ENCODE measurements around the gene FOXJ2. TPM values are rescaled to one million over a fixed set of nuclear protein-coding genes. Genes with fewer than 3 reads are reported as not detected.

The FOXJ2 gene
- total and polyA plus RNA-seq, 2 donors (not counting 1 experiment from before 2014, with no cell fraction given), result 8.3 TPM

DNA sequence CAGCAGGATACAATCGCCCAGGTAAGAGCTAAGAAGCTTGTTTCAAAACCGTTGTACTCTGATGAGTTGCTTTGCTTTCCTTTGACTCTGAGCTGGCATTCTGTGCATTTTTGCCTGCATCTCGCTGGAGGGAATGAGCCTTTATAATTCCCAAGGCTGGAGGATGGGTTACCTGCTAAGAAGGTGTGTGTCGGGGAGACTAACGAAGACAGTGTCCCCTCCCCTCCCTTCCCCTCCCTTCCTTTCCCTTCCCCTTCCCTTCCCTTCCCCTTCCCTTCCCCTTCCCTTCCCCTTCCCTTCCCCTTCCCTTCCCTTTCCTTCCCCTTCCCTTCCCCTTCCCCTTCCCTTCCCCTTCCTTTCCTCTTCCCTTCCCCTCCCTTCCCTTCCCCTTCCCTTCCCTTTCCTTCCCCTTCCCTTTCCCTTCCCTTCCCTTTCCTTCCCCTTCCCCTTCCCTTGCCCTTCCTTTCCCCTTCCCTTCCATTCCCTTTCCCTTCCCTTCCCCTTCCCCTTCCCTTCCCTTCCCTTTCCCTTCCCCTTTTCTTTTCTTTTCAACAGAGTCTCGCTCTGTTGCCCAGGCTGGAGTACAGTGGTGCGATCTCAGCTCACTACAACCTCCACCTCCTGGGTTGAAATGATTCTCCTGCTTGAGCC lies 18.2 kb downstream of the FOXJ2 start:
- H3K27ac ChIP-seq (ENCODE audit: insufficient read depth, low read length), result no peak overlapping the region
- no peaks in the 10 kb centered on the region for H4K20me1 ChIP-seq (ENCODE audit: control insufficient read depth, extremely low read depth, insufficient read depth, low read length)
- H3K79me2 ChIP-seq (ENCODE audit: control insufficient read depth, insufficient read depth, low read length), result no peaks in the 10 kb centered on the region
- peaks cover 8% of the 10 kb centered on the region for H3K36me3 ChIP-seq (ENCODE audit: control insufficient read depth, insufficient read depth, low read length)
- H2AFZ ChIP-seq (ENCODE audit: low read length), result no peak overlapping the region
- no peaks in the 10 kb centered on the region for H3K9me3 ChIP-seq (ENCODE audit: control insufficient read depth, insufficient read depth, low read depth, low read length)
- no peak overlapping the region for H3K9ac ChIP-seq (ENCODE audit: insufficient read depth, low read length)
- no peak overlapping the region for H3K4me2 ChIP-seq (ENCODE audit: extremely low read depth, insufficient read depth, low read length)
- H3K4me1 ChIP-seq (ENCODE audit: control insufficient read depth, extremely low read depth, insufficient read depth, low read length), result peaks cover 2% of the 10 kb centered on the region
- TF ChIP-seq CTCF (conservative IDR thresholded peaks at IDR 0.05 in 1 of 2, IDR thresholded peaks at IDR 0.05 in 1 of 2; ENCODE audit: low read depth in 1 of 2, low read length in 2 of 2) (no peak), EZH2 (IDR thresholded peaks at IDR 0.05; ENCODE audit: low read length, missing control alignments) (no peak)
- H3K27me3 ChIP-seq (ENCODE audit: control insufficient read depth, insufficient read depth, low read length), result no peaks in the 10 kb centered on the region
- no peak overlapping the region for H3K4me3 ChIP-seq (replicated peaks in 1 of 4; ENCODE audit: control extremely low read depth in 1 of 4, insufficient read depth in 1 of 4, low read depth in 3 of 4, low read length in 4 of 4)
- no peak for DNase-seq (ENCODE audit: low read depth in 2 of 2)

GRCh38 chr12:8052679-8053078 lies 20.2 kb downstream of the FOXJ2 start:
- H3K9ac ChIP-seq (ENCODE audit: insufficient read depth, low read length), result no peak overlapping the region
- H2AFZ ChIP-seq (ENCODE audit: low read length), result no peak overlapping the region
- H3K4me2 ChIP-seq (ENCODE audit: extremely low read depth, insufficient read depth, low read length), result no peak overlapping the region
- TF ChIP-seq CTCF (conservative IDR thresholded peaks at IDR 0.05 in 1 of 2, IDR thresholded peaks at IDR 0.05 in 1 of 2; ENCODE audit: low read depth in 1 of 2, low read length in 2 of 2), result no peak
- no peak for TF ChIP-seq EZH2 (IDR thresholded peaks at IDR 0.05; ENCODE audit: low read length, missing control alignments)
- H3K27ac ChIP-seq (ENCODE audit: insufficient read depth, low read length), result no peak overlapping the region
- no peak for DNase-seq (ENCODE audit: low read depth in 2 of 2)
- H3K36me3 ChIP-seq (ENCODE audit: control insufficient read depth, insufficient read depth, low read length), result peaks cover 8% of the 10 kb centered on the region
- H3K9me3 ChIP-seq (ENCODE audit: control insufficient read depth, insufficient read depth, low read depth, low read length), result no peaks in the 10 kb centered on the region
- H4K20me1 ChIP-seq (ENCODE audit: control insufficient read depth, extremely low read depth, insufficient read depth, low read length), result no peaks in the 10 kb centered on the region
- peaks cover 2% of the 10 kb centered on the region for H3K4me1 ChIP-seq (ENCODE audit: control insufficient read depth, extremely low read depth, insufficient read depth, low read length)
- H3K4me3 ChIP-seq (replicated peaks in 1 of 4; ENCODE audit: control extremely low read depth in 1 of 4, insufficient read depth in 1 of 4, low read depth in 3 of 4, low read length in 4 of 4), result no peak overlapping the region
- no peaks in the 10 kb centered on the region for H3K79me2 ChIP-seq (ENCODE audit: control insufficient read depth, insufficient read depth, low read length)
- no peaks in the 10 kb centered on the region for H3K27me3 ChIP-seq (ENCODE audit: control insufficient read depth, insufficient read depth, low read length)

DNA sequence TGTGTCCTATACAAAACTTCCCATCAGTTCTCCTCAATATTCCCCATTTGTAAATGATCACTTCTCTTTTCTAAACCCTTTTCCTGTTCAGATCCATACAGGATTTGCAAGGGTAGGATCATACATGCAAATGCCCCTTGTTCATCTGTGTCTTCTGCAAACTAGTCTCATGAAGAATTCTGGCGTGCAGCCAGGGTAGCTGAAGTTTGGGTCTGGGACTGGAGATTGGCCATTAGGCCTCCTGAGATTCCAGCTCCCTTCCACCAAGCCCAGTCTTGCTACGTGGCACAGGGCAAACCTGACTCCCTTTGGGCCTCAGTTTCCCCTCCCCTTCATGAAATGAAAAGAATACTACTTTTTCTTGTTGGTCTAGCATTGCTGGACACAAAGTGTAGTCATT lies 22.3 kb downstream of the FOXJ2 start:
- H3K4me1 ChIP-seq (ENCODE audit: control insufficient read depth, extremely low read depth, insufficient read depth, low read length), result no peaks in the 10 kb centered on the region
- H3K4me2 ChIP-seq (ENCODE audit: extremely low read depth, insufficient read depth, low read length), result no peak overlapping the region
- no peaks in the 10 kb centered on the region for H4K20me1 ChIP-seq (ENCODE audit: control insufficient read depth, extremely low read depth, insufficient read depth, low read length)
- H3K9me3 ChIP-seq (ENCODE audit: control insufficient read depth, insufficient read depth, low read depth, low read length), result no peaks in the 10 kb centered on the region
- H3K4me3 ChIP-seq (replicated peaks in 1 of 4; ENCODE audit: control extremely low read depth in 1 of 4, insufficient read depth in 1 of 4, low read depth in 3 of 4, low read length in 4 of 4), result no peak overlapping the region
- DNase-seq (ENCODE audit: low read depth in 2 of 2), result no peak
- no peak overlapping the region for H3K27ac ChIP-seq (ENCODE audit: insufficient read depth, low read length)
- no peaks in the 10 kb centered on the region for H3K27me3 ChIP-seq (ENCODE audit: control insufficient read depth, insufficient read depth, low read length)
- H3K9ac ChIP-seq (ENCODE audit: insufficient read depth, low read length), result no peak overlapping the region
- no peaks in the 10 kb centered on the region for H3K79me2 ChIP-seq (ENCODE audit: control insufficient read depth, insufficient read depth, low read length)
- peaks cover 4% of the 10 kb centered on the region for H3K36me3 ChIP-seq (ENCODE audit: control insufficient read depth, insufficient read depth, low read length)
- H2AFZ ChIP-seq (ENCODE audit: low read length), result no peak overlapping the region
- TF ChIP-seq CTCF (conservative IDR thresholded peaks at IDR 0.05 in 1 of 2, IDR thresholded peaks at IDR 0.05 in 1 of 2; ENCODE audit: low read depth in 1 of 2, low read length in 2 of 2) (no peak), EZH2 (IDR thresholded peaks at IDR 0.05; ENCODE audit: low read length, missing control alignments) (no peak)

Measured in fibroblast of lung (primary cell).